HG02763 (cell line): Measurements from ENCODE around the gene SGCA.

Source experiments
- ATAC-seq: cut with Tn5 transposase; IDR thresholded peaks from one replicate; pipeline ENCODE4 v1.9.1; 2021; ENCODE audit warnings: mild to moderate bottlenecking, moderate library complexity; ENCODE audit not compliant: unreplicated experiment

SGCA gene

GRCh38 chr17:50148226-50149090 lies 17.3 kb upstream of the SGCA start:
- ATAC-seq: peak; percentile 34

- peak; percentile 6 for ATAC-seq
Observed at GRCh38 chr17:50149091-50149416, 16.8 kb upstream of the SGCA start.

- ATAC-seq: no peak
Observed at GRCh38 chr17:50149417-50150353, 16.1 kb upstream of the SGCA start.

- ATAC-seq: no peak
Observed at GRCh38 chr17:50150354-50151040, 15.3 kb upstream of the SGCA start, which contains the start of gene PPP1R9B. PPP1R9B (minus strand) TSS chr17:50150677; CDS start chr17:50150513, 164 bp downstream.

- peak; percentile 37 for ATAC-seq
Observed at GRCh38 chr17:50151041-50151936, 14.5 kb upstream of the SGCA start.

GRCh38 chr17:50151937-50152547 lies 13.8 kb upstream of the SGCA start:
- no peak for ATAC-seq

GRCh38 chr17:50152736-50153135 lies 13.1 kb upstream of the SGCA start:
- ATAC-seq: no peak

- ATAC-seq: no peak
Observed at GRCh38 chr17:50153650-50154575, 11.9 kb upstream of the SGCA start.

GRCh38 chr17:50154604-50155003 lies 11.2 kb upstream of the SGCA start:
- ATAC-seq: no peak

GRCh38 chr17:50155115-50155819 lies 10.5 kb upstream of the SGCA start:
- ATAC-seq: no peak

- ATAC-seq: no peak
Observed at GRCh38 chr17:50157891-50158290, 7.9 kb upstream of the SGCA start.

GRCh38 chr17:50161023-50161910 lies 4.5 kb upstream of the SGCA start:
- peak; percentile 90 for ATAC-seq

GRCh38 chr17:50161911-50162288 lies 3.9 kb upstream of the SGCA start:
- no peak for ATAC-seq

- no peak for ATAC-seq
Observed at GRCh38 chr17:50162466-50163254, 3.1 kb upstream of the SGCA start.

- ATAC-seq: no peak
Observed at GRCh38 chr17:50163843-50164696, 1.7 kb upstream of the SGCA start.

GRCh38 chr17:50164697-50164988 lies 1.2 kb upstream of the SGCA start:
- ATAC-seq: no peak
